Suppressor macrophage treated with lipopolysaccharide for 4 hours (primary cell): ENCODE measurements around the gene SCAPER.
A peak's percentile ranks its signal among the peaks of the same experiment; 100 is the strongest.

ENCODE experiments used
- DNase-seq: peaks from one replicate; pipeline ENCODE4 v3.0.0-alpha.2; 2020

SCAPER gene

GRCh38 chr15:76664411-76664810 lies 240.7 kb downstream of the SCAPER start:
- DNase-seq = no peak

DNA sequence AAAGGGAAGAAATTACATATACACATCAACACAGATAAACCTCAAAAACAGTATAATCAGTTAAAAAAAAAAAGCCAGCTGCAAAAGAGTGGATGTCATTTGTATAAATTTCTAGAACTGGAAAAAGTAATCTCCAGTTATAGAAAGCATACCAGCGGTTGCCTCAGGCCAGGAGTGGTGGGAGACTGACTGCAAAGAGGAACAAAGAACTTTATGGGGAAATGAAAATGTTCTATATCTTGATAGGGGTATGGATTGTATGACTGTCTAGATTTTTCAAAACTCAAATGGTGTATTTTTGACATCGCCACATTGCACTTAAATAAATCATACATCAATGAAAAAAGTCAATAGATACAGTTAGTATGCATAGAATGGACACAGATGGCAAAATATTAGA lies 241.6 kb downstream of the SCAPER start:
- peak; percentile 20 for DNase-seq

GRCh38 chr15:76648732-76649444 lies 256.3 kb downstream of the SCAPER start:
- DNase-seq = no peak

- no peak for DNase-seq
These were observed 257.5 kb downstream of the SCAPER start for GRCh38 chr15:76647612-76648011.

GRCh38 chr15:76644646-76645045 lies 260.5 kb downstream of the SCAPER start:
- no peak for DNase-seq

- DNase-seq = peak; percentile 9
These were observed 262.5 kb downstream of the SCAPER start for GRCh38 chr15:76642671-76643070.

- no peak for DNase-seq
These were observed 268.0 kb downstream of the SCAPER start for GRCh38 chr15:76637166-76637565.

DNA sequence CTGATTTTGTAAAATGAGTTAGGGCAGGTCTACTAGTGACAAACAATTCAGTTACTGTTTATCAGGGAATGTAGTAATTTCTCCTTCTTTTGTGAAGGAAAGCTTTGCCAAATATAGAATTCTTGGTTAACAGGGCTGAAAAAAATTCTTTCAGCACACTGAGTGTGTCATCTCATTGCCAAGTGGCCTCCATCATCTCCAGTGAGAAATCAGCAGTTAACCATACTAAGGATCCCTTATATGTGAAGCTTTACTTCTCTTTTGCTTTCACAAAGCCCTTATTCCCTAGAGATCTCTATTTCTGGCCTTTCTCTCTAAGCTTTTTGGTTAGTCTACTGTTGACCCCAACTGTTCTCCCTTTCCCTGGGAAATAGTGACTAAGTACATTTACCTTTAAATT lies 269.1 kb downstream of the SCAPER start:
- no peak for DNase-seq

GRCh38 chr15:76626611-76627010 lies 278.5 kb downstream of the SCAPER start:
- DNase-seq = no peak

- no peak for DNase-seq
These were observed 279.9 kb downstream of the SCAPER start for GRCh38 chr15:76625267-76625666.

DNA sequence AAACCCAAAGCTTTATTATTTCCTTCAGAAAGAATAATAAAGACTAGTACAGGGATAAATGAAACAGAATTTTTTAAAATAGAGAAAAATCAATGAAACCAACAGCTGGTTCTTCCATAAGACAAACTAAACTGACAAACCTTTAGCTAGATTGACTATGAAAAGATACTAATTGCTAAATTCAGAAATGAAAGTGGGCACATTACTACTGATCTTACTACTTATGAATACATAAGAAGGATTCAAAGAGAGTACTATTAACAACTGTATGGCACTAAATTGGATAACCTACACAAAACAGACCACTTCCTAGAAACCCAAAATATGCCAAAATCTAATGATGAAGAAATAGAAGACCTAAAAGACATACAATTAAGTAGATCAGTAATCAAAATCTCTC lies 290.4 kb downstream of the SCAPER start:
- no peak for DNase-seq

DNA sequence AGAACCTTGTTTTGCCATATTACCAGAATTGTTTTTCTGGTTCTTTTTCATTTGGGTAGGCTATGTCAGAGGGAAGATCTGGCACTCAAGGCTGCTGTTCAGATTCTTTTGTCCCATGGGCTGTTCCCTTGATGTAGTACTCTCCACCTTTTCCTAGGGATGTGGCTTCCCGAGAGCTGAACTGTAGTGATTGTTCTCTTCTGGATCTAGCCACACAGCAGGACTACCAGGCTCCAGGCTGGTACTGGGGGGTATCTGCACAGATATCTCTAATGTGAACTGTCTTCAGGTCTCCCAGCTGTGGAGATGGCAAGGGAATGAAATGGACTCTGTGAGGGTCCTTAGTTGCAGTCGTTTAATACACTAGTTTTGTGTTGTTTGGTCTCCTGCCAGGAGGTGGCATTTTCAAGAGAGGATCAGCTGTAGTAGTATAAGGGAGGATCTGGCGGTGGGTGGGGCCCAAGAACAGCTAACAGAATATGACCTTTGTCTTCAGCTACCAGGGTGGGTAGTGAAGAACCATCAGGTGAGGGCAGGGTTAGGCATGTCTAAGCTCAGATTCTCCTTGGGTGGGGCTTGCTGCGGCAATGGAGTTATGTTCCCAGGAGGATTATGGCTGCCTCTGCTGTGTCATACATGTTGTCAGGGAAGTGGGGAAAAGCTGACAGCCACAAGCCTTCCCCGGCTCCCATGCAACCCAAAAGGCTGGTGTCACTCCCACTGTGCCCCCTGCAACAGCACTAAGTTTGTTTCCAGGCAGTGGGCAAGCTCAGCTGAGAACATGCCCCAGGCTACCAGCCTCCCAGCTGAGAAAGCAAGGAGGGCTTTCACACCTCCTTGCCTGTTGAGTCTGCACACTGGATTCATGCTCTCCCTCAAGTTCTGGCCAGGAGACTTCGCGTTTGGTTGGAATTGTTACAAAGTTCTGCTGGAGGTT lies 316.1 kb downstream of the SCAPER start:
- no peak for DNase-seq

DNA sequence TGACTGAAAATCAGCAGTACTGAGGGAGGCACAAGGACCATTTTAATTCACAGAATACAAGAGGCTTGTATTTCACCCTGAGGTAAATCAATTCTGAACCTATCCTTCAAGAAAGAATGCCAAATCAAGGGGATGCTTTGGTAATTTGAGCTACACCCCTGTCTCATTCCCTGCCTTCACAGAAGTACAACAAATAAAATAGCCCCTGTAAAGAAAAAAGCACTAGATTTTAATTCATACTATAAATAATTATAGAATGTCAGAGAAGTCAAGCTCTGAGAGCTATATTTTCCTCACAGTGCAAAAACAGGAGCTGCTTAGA lies 319.6 kb downstream of the SCAPER start:
- no peak for DNase-seq

DNA sequence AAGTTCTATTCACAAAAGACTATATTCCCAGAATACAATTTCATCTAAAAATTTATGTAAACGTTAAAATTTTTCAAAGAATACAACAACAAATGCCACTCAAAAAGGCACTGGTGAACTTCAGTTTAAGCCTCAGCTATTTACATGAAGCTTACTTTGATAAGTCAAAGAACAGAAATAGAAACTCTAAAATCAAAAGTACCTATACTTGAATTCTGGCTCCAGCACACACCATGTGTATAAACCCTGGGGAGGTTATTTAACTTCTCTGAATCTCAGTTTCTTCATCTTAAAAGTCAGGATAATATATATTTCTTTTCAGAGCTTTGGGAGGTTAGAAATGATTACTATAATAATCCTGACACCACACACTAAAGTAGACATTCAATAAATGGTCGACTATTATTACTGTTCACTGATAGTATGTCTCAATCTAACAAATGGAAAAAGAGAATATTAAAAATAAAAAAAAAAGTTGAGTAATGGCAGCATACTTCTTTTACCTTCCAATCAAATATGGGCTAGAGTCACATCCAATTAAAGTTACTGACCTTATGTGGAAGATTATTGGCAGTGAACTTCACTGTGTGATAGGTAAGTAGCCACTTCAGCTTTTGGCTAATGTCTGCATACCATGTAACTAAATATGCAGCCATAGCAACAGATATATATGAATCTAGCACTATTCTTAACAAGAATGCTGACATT lies 320.1 kb downstream of the SCAPER start:
- no peak for DNase-seq

GRCh38 chr15:76582550-76582949 lies 322.6 kb downstream of the SCAPER start:
- DNase-seq = no peak

GRCh38 chr15:76577879-76578512 lies 327.1 kb downstream of the SCAPER start:
- DNase-seq = no peak

DNA sequence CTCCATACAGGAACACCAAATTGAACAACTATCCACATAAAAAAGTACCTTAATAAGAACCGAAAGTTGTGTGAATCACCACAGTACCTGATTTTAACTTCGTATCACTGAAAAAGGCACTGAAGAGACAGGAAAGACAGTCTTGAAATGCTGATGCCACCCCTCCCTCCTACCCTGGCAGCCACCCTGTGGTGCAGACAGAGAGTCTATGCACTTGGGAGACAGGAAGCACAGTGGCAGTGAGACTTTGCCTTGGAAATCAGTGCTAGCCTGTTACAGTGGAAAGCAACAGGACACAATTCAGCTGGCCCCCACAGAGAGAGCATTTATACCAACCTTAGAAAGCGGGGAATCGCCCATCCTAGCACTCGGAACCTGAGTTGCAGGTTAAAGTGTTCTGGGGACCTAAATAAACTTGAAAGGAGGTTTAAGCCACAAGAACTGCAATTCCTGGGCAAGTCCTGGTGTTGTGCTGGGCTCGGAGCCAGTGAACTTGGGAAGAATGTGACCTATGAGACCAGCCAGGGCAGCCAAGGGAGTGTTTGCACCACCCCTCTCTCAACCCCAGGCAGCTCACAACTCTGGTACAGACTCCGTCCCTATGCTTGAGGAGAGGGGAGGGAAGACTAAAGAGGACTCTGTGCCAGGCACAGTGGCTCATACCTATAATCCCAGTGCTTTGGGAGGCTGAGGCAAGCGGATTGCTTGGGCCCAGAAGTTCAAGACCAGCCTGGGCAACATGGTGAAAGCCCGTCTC lies 328.4 kb downstream of the SCAPER start:
- no peak for DNase-seq

DNA sequence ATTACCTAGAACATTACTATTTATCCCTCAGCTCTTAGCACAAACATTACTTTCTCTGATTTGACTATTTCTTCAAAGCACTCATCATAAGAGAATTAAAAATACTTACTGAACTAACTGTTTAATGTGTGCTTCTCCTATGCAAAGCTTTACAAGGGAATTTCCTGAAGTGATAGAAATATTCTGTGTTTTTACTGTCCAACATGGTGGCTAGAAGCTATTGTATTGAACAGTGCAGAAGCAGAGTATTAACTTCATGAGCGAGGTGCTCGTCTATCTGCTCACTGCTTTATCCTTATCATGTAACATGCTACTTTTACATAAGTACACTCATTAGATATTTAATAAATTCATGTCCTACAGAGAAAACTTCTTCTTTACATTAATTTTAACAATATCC lies 329.5 kb downstream of the SCAPER start:
- no peak for DNase-seq

- peak; percentile 79 for DNase-seq
These were observed 329.9 kb downstream of the SCAPER start for GRCh38 chr15:76575274-76575673.

GRCh38 chr15:76572983-76573314 lies 332.2 kb downstream of the SCAPER start:
- DNase-seq = no peak

GRCh38 chr15:76566276-76566675 lies 338.9 kb downstream of the SCAPER start:
- DNase-seq = no peak

GRCh38 chr15:76565366-76565765 lies 339.8 kb downstream of the SCAPER start:
- DNase-seq = no peak

DNA sequence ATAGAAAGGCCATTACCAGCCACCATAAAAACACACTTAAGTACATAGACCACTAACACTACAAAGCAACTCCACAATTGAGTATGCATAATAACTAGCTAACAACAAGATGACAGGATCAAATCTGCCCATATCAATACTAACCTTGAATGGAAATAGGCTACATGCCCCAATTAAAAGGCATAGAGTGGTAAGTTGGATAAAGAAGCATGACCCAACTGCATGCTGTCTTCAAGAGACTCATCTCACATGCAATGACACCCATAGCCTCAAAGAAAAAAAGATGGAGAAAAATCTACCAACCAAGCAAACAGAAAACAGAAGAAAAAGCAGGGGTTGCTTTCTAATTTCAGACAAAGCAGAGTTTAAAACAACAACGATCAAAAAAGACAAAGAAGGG lies 349.9 kb downstream of the SCAPER start:
- no peak for DNase-seq
